SKM-1 treated with dmso at 0.1 percent for 144 hours (cell line): ENCODE results near the gene NCR2.
"Not testable (repeated sequence)": the region's sequence is repeated elsewhere in the genome, so short reads cannot be mapped to it uniquely, and the experiment has no call there.

Experiments used
- DNase-seq: peaks from one replicate; lab custom pipeline; 2025; ENCODE audit not compliant: unreplicated experiment; lab: John Stamatoyannopoulos, UW

Gene NCR2

GRCh38 chr6:41335296-41335695 lies at the start of gene NCR2:
Gene NCR2 (plus strand): TSS chr6:41335608. CDS start chr6:41335877, 269 bp downstream.
- no peak for DNase-seq

DNA sequence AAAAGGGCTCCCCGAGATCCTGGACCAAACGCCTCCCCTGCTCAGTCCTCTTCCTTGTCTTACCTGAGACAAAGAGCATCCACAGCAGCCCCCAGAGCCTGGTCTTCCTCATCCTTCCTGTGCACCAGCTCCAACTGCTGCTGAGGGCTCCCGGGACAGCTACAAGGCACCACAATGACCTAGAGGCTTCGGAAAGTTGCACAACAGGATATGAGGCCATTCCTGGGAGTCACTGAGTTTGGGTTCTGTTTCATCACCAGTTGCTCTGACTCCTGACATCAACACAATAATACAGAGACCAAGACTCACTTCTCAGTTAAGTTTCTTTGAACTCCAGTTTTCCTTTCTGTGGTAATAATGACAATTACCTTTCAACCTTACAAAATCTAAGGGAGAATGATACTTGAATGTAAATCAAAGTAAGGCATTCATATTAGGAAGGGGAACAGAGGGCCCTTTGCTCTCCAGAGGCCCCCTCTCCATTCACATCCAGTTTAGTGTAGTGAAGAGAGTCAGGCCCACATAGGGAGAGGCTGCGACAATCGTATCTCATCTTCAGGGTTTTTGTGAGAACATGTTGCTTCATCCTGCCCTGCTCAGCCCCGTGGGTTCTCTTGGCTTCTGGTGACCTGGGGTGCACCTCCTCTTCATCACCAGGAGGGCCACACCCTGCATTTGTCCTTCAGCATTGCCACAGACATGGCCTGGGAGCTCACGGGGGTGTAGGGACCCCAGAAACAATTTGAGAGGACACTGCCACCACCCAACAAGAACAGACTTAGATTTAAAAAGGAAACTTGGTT lies 48.7 kb upstream of the NCR2 start, which contains the start of gene TREM1:
TSS of gene TREM1 (minus strand) at position 139 of the 803 bp plus-strand sequence. CDS start at position 112, 27 bp downstream.
- DNase-seq: peak; percentile 98

DNA sequence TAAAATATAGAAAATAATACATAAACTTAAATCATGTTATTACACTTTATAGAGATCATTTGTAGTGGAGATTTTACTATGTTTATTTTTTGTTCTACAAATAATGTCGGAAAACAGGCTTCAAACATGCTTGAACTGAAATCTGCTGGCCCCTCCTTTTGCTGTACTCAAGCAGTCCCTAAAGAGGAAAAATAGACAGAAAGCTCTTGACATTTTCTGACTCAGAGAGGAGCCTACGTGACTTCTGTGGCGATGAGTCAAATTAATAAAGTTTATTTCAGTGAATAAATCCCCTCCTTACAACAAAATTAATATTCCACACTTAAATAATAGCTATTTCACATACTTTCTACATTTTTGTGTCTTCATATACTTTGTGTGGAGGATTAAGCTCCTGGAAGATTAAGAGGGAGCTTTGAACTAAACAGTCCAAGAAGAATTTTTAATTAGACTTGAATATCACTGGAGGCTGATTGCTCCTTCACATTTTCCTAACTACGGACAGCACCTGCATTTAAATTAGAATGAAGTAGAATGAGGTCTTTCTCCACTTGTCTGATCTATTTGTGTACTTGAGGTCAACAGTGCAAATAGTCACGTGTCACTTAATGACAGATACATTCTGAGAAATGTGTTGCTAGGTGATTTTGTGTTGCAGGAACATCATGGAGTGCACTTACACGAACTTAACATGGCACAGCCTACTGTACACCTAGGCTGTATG lies 47.2 kb upstream of the NCR2 start:
- DNase-seq: no peak

- DNase-seq: no peak
These were observed 46.7 kb upstream of the NCR2 start for GRCh38 chr6:41288754-41289129.

- no peak for DNase-seq
These were observed 45.6 kb upstream of the NCR2 start for GRCh38 chr6:41289815-41290214.

DNA sequence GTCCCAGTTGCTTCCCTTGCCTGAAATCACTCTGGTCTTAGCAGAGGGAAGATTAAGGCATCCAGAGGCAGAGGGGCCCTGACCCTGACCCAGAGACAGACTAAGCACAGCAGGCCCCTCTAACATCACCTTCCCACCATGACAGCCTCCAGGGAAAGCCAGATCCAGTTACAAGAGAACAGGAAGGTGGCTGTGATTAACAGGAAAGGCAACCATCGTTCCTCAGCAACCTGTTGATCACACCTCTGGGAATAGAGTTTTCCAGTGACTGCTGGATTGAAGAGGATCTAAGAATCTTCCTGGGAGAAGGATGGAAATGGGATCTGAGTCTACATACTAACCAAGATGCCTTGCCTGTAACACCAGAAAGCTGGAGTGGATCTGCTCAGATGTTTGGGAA lies 43.7 kb upstream of the NCR2 start:
- DNase-seq: no peak

DNA sequence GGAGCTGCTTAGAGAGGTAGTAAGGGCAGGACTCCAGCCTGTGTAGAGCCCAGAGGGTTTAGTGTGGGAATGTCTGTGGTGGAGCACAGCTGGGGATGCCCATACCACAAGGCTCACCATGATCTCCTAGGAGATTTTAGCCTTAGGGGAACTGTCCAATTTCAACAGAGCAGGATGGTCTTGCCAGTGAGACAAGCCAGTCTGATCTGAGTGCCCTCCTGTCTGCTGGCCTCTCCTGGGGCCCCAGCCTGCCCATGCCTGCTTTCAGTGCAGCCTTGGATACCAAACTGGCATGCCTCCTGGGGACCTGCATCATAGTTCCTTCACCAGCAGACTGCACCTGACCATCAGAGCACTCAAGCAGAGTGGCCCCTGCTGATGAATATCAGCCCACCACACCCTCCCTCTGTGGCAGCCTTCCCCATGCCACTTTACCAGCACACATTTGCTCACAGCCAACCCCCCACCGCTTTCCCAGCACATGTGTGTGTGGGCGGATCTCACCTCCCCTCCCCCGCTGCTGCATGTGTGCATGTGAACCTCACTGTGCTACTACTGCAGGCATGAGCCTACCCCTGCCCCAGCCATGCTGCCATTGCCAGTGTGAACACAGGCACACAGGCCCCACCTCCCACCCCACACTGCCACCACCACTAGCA lies 41.1 kb upstream of the NCR2 start:
- no peak for DNase-seq

GRCh38 chr6:41297248-41297647 lies 38.2 kb upstream of the NCR2 start:
- DNase-seq: not testable (repeated sequence)

DNA sequence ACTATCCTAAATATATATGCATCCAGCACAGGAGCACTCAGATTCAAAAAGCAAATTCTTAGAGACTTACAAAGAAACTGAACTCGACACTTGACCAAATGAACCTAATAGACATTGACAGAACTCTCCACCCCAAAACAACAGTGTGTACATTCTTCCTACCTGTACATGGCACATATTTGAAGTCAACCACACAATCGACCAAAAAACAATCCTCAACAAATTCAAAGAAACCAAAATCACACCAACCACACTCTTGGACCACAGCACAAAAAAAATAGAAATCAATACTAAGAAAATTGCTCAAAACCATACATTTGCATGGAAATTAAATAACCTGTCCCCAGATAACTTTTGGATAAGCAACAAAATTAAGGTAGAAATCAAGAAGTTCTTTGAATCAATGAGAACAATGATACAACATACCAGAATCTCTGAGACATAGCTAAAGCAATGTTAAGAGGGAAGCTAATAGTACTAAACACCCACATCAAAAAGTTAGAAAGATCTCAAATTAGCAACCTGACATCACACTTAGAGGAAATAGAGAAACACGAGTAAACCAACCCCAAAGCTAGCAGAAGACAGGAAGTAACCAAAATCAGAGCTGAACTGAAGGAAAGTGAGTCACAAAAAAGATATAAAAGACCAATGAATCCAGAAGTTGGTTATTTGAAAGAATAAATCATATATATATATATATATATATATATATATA lies 36.5 kb upstream of the NCR2 start:
- peak; percentile 54 for DNase-seq

GRCh38 chr6:41302638-41303037 lies 32.8 kb upstream of the NCR2 start:
- peak; percentile 82 for DNase-seq

DNA sequence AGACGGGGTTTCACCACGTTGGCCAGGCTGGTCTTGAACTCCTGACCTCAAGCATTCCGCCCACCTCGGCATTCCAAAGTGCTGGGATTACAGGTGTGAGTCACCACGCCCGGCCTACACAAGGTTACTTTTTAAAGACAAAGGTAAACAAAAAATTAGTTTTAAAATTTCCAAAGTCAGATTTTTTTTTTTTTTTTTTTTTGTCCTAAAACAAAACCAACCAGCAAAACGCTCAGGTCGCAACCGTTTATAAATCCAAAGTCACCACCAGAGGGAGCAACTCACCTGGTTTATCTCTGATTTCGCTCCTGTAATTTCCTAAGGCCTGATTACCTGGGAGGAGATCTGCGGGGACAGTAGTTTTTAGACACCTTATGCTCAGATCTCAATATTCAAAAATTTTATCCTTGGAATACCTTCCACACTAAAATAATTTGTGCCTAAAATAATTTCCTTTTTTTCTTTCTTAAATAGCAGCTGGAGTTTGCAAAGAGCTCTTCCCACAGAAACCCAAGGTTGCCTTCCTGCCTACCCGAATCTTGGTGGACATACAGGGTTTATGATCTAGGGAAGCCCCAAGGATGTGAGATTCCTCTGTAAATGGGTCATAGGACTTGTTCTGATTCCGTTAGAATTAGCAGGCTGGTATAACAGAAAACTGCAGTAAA lies 29.1 kb upstream of the NCR2 start:
- peak; percentile 24 for DNase-seq

- no peak for DNase-seq
These were observed 20.2 kb upstream of the NCR2 start for GRCh38 chr6:41315203-41315602.

DNA sequence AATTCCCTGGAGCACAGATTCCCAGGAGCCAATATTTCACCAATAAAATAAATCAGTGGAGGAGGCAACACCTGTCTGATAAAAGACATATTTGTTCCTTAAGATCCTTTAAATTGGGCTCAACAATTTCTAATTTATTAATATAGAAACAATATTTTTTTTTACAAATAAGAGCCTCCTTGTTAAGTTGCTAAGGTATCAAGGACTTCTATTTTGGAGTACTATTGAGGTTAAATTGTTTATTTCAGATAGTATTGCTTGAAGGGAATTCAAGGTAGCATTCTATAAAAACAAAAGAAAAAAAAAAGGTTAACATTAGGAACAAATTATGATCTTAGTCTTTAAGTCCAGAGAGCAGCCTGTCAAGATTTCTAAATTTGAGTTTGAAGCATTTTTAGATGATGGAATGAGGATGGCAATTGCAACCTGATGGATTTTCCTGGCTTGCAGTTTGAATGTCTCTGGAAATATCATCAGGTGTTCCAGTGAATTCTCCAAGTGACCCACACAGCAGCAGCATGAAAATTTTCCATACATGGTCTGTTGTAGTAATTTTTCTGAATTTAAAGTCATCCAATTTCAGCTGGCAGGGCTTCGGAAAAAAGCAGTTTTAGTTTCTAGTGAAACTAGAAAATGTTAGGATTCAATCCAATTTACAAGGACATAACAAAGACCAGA lies 19.3 kb upstream of the NCR2 start:
- DNase-seq: no peak

DNA sequence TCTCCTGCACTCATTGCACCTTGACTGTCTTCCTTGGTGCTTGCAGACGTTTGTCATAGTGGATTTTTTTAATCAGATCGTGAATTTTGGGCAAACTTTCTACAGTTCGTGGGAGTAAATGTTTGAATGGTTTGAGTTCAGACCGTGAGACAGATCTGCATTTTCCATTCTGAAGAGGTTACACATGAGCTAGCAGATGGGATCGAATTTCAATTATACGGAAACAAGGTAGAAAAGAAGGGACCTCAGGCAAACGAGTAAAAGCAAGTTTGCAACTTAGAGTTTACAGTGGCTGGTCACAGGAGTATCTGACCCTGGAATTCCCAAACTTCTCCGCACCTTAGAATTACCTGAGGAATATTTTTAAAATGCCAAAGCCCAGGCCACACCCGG lies 17.2 kb upstream of the NCR2 start:
- DNase-seq: no peak

DNA sequence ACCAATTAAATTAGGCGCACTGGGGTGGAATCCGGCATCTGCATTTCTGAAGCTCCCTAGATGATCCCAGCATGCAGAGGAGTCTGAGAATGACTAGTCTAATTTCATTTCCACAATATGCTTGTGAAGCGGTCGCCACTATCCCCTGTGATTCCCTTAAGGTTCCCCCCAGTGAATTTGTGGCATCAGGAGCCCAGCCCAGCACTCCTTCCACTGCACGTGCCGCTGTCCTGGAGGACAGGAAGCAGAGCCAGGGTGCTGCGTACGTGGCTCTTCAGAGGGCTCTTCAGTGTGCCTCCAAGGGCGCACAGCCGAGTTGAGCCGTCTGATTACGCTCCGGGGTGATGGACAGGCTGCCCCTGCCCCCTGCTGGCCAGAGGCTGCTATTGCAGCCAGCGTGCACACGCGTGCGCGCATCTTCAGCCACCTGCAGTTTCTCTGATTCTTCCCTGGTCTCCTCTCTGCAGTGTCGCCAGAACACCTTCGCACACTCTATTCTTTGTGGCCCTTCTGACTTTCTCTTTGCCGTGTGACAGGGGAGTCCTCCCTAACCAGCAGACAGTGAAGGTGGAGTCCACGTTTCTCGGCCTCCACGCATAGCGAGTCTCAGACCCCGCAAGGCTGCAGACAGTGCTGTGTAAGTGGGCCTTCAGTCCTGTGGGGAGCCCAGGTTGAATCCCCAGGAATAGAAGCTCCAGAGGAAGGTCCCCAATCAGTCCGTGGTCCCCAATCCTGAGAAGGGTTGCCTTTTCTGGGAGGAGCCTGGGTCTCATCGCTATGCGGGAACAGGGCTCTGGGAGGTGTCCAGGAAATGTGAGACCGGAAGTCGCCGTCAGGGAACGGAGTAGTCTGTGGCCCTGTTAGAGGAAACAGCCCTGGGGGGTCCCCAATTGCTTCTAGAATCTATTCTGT lies 16.5 kb upstream of the NCR2 start:
- peak; percentile 79 for DNase-seq

DNA sequence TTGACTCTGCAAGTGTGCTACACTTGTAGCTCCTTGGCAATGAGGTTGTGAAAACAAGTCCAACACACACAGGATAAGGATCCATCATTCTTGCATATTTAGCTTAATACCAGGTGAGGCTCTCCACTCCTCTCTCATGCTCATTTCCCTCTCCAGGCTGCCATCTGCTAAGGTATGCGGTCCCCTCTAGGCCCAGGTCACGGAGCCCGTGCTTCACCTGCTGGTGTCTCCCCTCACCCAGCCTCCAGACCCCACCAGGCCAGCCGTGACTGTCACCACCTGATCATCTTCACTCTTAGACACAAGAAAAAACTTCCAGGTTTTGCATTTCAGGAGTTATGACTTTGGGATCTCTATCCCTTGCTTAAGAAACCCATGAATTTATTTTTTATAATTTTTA lies 14.2 kb upstream of the NCR2 start:
- DNase-seq: no peak

DNA sequence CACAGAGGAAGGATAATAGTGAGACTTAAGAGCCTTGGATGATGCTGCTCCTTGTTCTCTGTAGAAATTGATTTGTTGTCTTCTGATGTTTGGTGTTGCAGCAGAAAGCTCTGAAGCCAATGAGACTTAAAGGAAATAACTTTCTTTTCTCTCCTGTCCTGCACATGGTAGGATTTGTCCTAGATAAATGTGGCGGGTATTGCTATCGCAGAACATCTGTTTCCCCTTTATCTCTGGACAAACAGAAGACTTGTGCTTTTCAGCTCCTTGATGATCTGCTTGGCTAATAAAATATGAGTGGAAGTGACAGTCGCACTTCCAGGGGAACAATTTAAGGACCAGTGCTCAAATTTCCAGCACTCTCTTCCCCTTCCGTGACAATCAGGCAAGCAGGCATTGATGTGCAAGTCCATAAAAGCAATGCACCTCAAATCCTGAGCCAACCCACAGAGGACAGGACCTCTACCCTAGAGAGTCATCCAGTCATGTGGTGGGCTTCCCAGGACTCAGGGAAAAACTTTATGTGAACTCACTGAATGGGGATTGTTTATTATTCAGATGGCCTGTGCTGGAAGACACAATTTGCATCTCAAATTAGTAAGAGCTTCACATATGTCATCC lies 9.9 kb upstream of the NCR2 start:
- DNase-seq: no peak

DNA sequence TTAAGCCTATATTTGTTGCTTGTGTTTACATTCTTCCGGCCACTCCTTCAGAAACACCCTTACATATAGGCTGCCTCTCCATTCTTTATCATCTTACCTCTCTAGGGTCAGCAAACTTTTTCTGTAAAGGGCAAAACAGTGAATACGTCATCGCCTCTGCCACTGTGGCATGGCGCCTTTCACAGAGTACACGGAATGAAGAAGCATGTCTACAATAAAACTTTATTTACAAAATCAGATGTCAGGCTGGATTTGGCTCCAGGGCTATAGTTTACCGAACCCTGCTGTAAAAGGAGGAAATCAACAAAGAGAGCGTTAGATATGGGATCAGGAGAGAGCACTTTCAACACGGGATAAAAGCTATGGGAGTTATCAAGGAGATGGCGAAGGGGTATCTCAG lies 9.3 kb upstream of the NCR2 start:
- no peak for DNase-seq

DNA sequence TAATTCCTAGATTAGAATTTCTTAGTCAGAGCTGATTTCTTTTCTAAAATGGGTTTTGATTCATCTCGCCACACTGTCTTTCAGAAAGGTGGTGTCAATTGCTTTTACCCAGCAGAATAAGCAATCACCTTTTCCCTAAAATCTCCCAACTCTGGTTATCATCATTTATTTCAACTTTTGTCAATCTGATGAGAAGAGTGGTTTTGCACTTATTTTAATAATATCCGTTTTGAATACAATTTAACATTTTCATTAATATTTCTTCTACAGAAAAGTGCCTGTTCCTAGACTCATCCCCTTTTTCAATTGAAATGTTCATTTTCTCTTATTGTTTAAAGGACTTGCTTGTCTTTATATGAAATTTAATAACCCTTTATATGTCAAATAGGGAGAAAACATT lies 8.2 kb upstream of the NCR2 start:
- DNase-seq: no peak
